B cell (primary cell): ENCODE measurements around the gene WARS2. TPM values are rescaled to one million over a fixed set of nuclear protein-coding genes. Genes with fewer than 3 reads are reported as not detected.

Experiments
- ATAC-seq: fragments of 200-7000 bp; cut with Tn5 transposase; one replicate; pipeline ENCODE4 v1.10.0; 2021; ENCODE audit warnings: low read depth, mild to moderate bottlenecking, moderate number of reproducible peaks, moderate library complexity
- CTCF ChIA-PET: fragments of 350-600 bp; sonication (Branson Sonifier 250); formaldehyde crosslinking; loops from one replicate; lab custom pipeline; 2021; ENCODE audit warnings: antibody characterized with exemption, inconsistent platforms; lab: Charles Lee
- POLR2A ChIA-PET: fragments of 350-600 bp; sonication (Branson Sonifier 250); formaldehyde crosslinking; loops from one replicate; lab custom pipeline; 2021; ENCODE audit warnings: antibody characterized with exemption; lab: Charles Lee
- DNase-seq: peaks from one replicate; pipeline ENCODE4 v3.0.0; 2013
- H2AFZ ChIP-seq: 2 replicates; pipeline ENCODE4 v1.6.1; 2012; ENCODE audit warnings: mild to moderate bottlenecking, low read depth, low read length; ENCODE audit not compliant: insufficient read depth, poor library complexity, severe bottlenecking
- H3K27ac ChIP-seq, 2 donors: 1 replicate in 1 of 2; 2 replicates in 1 of 2; pipeline ENCODE4 v1.5.1; 2012 to 2013; ENCODE audit warnings: low read length in 2 of 2, mild to moderate bottlenecking in 2 of 2, moderate library complexity in 1 of 2
- H3K27me3 ChIP-seq, 4 experiments: fragments of 200-600 bp in 1 of 4; sonication (generic) in 1 of 4; replicated peaks in 1 of 4; 1 replicate in 2 of 4; 2 replicates in 2 of 4; pipeline versions ENCODE4 v1.6.1 to v1.7.0; 2013 to 2016; ENCODE audit warnings: low read length in 3 of 4, mild to moderate bottlenecking in 2 of 4, mixed read lengths in 1 of 4, moderate library complexity in 1 of 4; ENCODE audit not compliant: insufficient read depth in 4 of 4, control insufficient read depth in 3 of 4; ENCODE audit errors: control extremely low read depth in 1 of 4
- H3K36me3 ChIP-seq, 2 experiments: replicated peaks in 1 of 2; 1 replicate in 1 of 2; 2 replicates in 1 of 2; pipeline versions ENCODE4 v1.6.1 to v1.7.1; 2013; ENCODE audit warnings: low read length in 1 of 2; ENCODE audit not compliant: insufficient read depth in 2 of 2, control insufficient read depth in 1 of 2; ENCODE audit errors: control extremely low read depth in 1 of 2, extremely low read depth in 1 of 2
- H3K4me1 ChIP-seq, 2 donors: fragments of 200-600 bp in 1 of 2; sonication (generic) in 1 of 2; 1 replicate in 1 of 2; 2 replicates in 1 of 2; pipeline versions ENCODE4 v1.5.1 to v1.6.1; 2013 to 2017; ENCODE audit warnings: low read length in 2 of 2; ENCODE audit not compliant: control insufficient read depth in 2 of 2, insufficient read depth in 2 of 2
- H3K4me2 ChIP-seq: replicated peaks from 2 replicates; pipeline ENCODE3; 2012; ENCODE audit warnings: mild to moderate bottlenecking, low read depth, low read length; ENCODE audit not compliant: poor library complexity, severe bottlenecking
- H3K4me3 ChIP-seq, 5 experiments: fragments of 200-600 bp in 1 of 5; sonication (generic) in 1 of 5; 1 replicate in 3 of 5; 2 replicates in 2 of 5; pipeline versions ENCODE4 v1.5.1 to v1.7.0; 2011 to 2016; ENCODE audit warnings: low read length in 4 of 5, mild to moderate bottlenecking in 4 of 5, low read depth in 2 of 5, control low read depth in 1 of 5, moderate library complexity in 1 of 5; ENCODE audit not compliant: insufficient read depth in 1 of 5; ENCODE audit errors: control extremely low read depth in 1 of 5, extremely low read depth in 1 of 5
- H3K79me2 ChIP-seq: fragments of 200-600 bp; sonication (generic); one replicate; pipeline ENCODE4 v1.6.0; 2016; ENCODE audit warnings: low read length; ENCODE audit not compliant: control insufficient read depth, insufficient read depth
- H3K9ac ChIP-seq: fragments of 200-600 bp; sonication (generic); 2 replicates; pipeline ENCODE4 v1.6.1; 2017; ENCODE audit warnings: mild to moderate bottlenecking, low read length, moderate library complexity
- H3K9me3 ChIP-seq, 3 donors: one replicate each; pipeline versions ENCODE4 v1.6.1 to v1.7.1; 2013; ENCODE audit warnings: low read length in 2 of 3; ENCODE audit not compliant: control insufficient read depth in 2 of 3, insufficient read depth in 1 of 3; ENCODE audit errors: control extremely low read depth in 1 of 3
- H4K20me1 ChIP-seq: 2 replicates; pipeline ENCODE4 v1.6.0; 2012; ENCODE audit warnings: mild to moderate bottlenecking, low read length; ENCODE audit not compliant: insufficient read depth, control insufficient read depth, poor library complexity, severe bottlenecking
- H3K27ac Mint-ChIP-seq: one replicate; pipeline ENCODE4 v1.8.0; 2021; ENCODE audit warnings: mixed read lengths
- H3K27me3 Mint-ChIP-seq: one replicate; pipeline ENCODE4 v1.8.0; 2021; ENCODE audit warnings: mixed read lengths
- H3K4me1 Mint-ChIP-seq: one replicate; pipeline ENCODE4 v1.8.0; 2021; ENCODE audit warnings: mixed read lengths
- H3K4me3 Mint-ChIP-seq: one replicate; pipeline ENCODE4 v1.8.0; 2021; ENCODE audit warnings: mixed read lengths
- H3K9me3 Mint-ChIP-seq: one replicate; pipeline ENCODE4 v1.8.0; 2022; ENCODE audit warnings: mixed read lengths; ENCODE audit not compliant: insufficient read depth
- CTCF ChIP-seq: fragments of 200-600 bp; IDR thresholded peaks from one replicate; pipeline ENCODE4 v1.8.0; 2022; ENCODE audit warnings: antibody characterized with exemption, mild to moderate bottlenecking
- EZH2 ChIP-seq: IDR thresholded peaks from 2 replicates; pipeline ENCODE4 v1.6.1; 2012; ENCODE audit warnings: borderline replicate concordance, low read depth, mild to moderate bottlenecking, moderate library complexity, low read length; ENCODE audit not compliant: insufficient read depth, poor library complexity, severe bottlenecking
- WGBS: methylation state at CpG from one replicate; pipeline ENCODE4 v1.1.5; 2013; ENCODE audit warnings: missing lambda C conversion rate; ENCODE audit not compliant: insufficient coverage; 5-methylcytosine and 5-hydroxymethylcytosine counted together
- intact Hi-C: fragments of 100-400 bp; cut with micrococcal nuclease; formaldehyde crosslinking; loops from one replicate; pipeline ENCODE4 v1.10.0; 2022
- polyA plus RNA-seq: library from polyadenylated mRNA; depleted of rRNA; stranded (reverse); fragments of >200 nt; gene quantifications from 2 replicates; pipeline ENCODE4 v1.2.3, GENCODE V29; 2012
- total RNA-seq, 2 donors: library from RNA; stranded (reverse); fragments of 120-200 nt in 1 of 2; gene quantifications; 1 replicate in 1 of 2; 2 replicates in 1 of 2; pipeline versions ENCODE4 v1.2.3 to v1.2.4, GENCODE V29; 2013 to 2022

WARS2 gene
- total and polyA plus RNA-seq, 2 donors (not counting 1 experiment from before 2014, with no cell fraction given), result 4.2 to 14.3 TPM

- H3K9me3 Mint-ChIP-seq, result no peaks in the 10 kb centered on the region
Observed at GRCh38 chr1:118984722-118985639, 155.5 kb downstream of the WARS2 start.

More at GRCh38 chr1:118984722-118985639, 155.5 kb downstream of the WARS2 start:
- Histone ChIP-seq H2AFZ (peak overlapping the region; percentile 14), H3K4me2 (peak overlapping the region; percentile 5), H3K27me3 (peaks cover 1 to 98% (median 89%) of the 10 kb centered on the region in 4 experiments), H3K9me3 (peaks cover 1 to 79% (median 42%) of the 10 kb centered on the region in 3 donors), H3K36me3 (no peaks in the 10 kb centered on the region), H3K4me1 (peaks cover 48 to 60% of the 10 kb centered on the region in 2 donors), H3K27ac (no peak overlapping the region), H3K79me2 (no peaks in the 10 kb centered on the region), H3K9ac (no peak overlapping the region), H4K20me1 (no peaks in the 10 kb centered on the region), H3K4me3 (no peak overlapping the region)
- ChIA-PET CTCF (interaction anchor here (1.1 kb wide), 1 partner anchor 23 kb away, joined by 3 read pairs; no protein-coding TSS in a partner anchor), POLR2A (no interaction called here)
- ATAC-seq, result no peak
- intact Hi-C loops, result loop anchor here (2.0 kb wide), 1 partner anchor 24 kb away; no protein-coding TSS in a partner anchor
- Mint-ChIP-seq H3K27ac (no peak overlapping the region), H3K4me1 (peaks cover 38% of the 10 kb centered on the region), H3K27me3 (peaks cover 79% of the 10 kb centered on the region), H3K4me3 (peak overlapping the region; percentile 62)
- 10% methylated on average over 38 of the region's 48 CpGs for WGBS
- no peak for TF ChIP-seq CTCF
- TF ChIP-seq EZH2, result peak; percentile 40
- peak; percentile 42 for DNase-seq
